ENCODE measurements around the gene IGFN1.

Gene IGFN1

DNA sequence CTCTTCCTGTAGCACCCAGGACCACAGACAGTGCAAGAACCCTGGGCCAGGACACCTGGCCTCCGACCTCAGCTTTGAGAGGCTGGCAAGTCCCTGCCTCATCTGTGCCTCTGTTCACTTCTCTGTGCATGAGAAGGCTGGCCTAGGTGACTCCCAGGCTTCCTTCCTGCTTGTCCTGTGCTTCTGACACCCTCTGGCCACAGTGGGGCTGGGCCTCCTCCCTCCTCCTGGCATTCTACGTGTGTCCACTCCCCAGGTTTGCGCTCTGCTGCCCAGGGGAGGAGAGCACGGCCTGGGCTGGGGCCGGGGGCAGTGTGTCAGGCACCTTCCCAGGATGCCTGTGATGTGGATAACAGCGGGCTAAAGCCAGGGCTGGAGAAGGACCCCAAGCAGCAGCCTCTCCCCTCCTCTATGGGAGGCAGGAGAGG, 62.3 kb downstream of the IGFN1 start:
- Histone ChIP-seq H3K27ac (no peak overlapping the region), H2AFZ (ENCODE audit: low read depth) (no peak overlapping the region), H3K27me3 (ENCODE audit: insufficient read depth, low read depth) (no peaks in the 10 kb centered on the region; the same call in 1 of the 2 replicates), H3K4me3 (IDR thresholded peaks at IDR 0.05; ENCODE audit: insufficient read depth, low read depth, low read length) (no peak overlapping the region), H3K79me2 (ENCODE audit: insufficient read depth, low read depth) (no peaks in the 10 kb centered on the region), H3K4me2 (no peak overlapping the region), H4K20me1 (ENCODE audit: insufficient read depth) (no peaks in the 10 kb centered on the region), H3K9ac (no peak overlapping the region), H3K36me3 (ENCODE audit: insufficient read depth) (no peaks in the 10 kb centered on the region), H3K4me1 (ENCODE audit: low read depth, poor library complexity, severe bottlenecking) (no peaks in the 10 kb centered on the region)
- TF ChIP-seq CTCF (conservative IDR thresholded peaks at IDR 0.05; ENCODE audit: low read depth, low read length) = no peak

DNA sequence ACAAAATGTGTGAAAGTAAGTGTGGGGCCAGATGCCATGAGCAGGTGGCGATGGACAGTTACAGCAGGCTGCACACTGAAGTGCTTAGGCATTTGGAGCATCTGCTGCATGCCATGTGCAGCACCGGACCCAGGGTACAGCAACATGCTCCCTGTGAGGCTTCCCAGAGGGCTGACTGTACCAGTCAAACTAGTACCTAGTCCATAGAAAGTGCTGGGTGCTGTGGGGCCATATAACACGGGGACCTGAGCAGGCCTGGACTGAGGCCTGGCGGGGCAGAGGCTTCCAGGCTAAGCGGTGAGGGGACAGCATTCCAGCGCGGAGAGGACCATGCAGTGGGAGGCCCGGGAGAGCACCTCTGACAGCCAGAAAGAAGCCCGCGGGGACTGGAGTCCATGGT, 62.8 kb downstream of the IGFN1 start:
- Histone ChIP-seq H2AFZ (ENCODE audit: low read depth) (peak overlapping the region; percentile 8; the same call in 1 of the 2 replicates), H3K4me1 (ENCODE audit: low read depth, poor library complexity, severe bottlenecking) (no peaks in the 10 kb centered on the region), H3K9ac (no peak overlapping the region), H3K4me2 (no peak overlapping the region), H3K4me3 (IDR thresholded peaks at IDR 0.05; ENCODE audit: insufficient read depth, low read depth, low read length) (no peak overlapping the region), H3K79me2 (ENCODE audit: insufficient read depth, low read depth) (no peaks in the 10 kb centered on the region), H4K20me1 (ENCODE audit: insufficient read depth) (no peaks in the 10 kb centered on the region), H3K27me3 (ENCODE audit: insufficient read depth, low read depth) (no peaks in the 10 kb centered on the region; the same call in 1 of the 2 replicates), H3K27ac (no peak overlapping the region), H3K36me3 (ENCODE audit: insufficient read depth) (no peaks in the 10 kb centered on the region)
- no peak for TF ChIP-seq CTCF (conservative IDR thresholded peaks at IDR 0.05; ENCODE audit: low read depth, low read length)

- Histone ChIP-seq H3K4me2 (no peak overlapping the region), H3K36me3 (ENCODE audit: insufficient read depth) (no peaks in the 10 kb centered on the region), H3K9ac (no peak overlapping the region), H4K20me1 (ENCODE audit: insufficient read depth) (no peaks in the 10 kb centered on the region), H3K4me3 (IDR thresholded peaks at IDR 0.05; ENCODE audit: insufficient read depth, low read depth, low read length) (no peak overlapping the region), H3K27ac (no peak overlapping the region), H3K4me1 (ENCODE audit: low read depth, poor library complexity, severe bottlenecking) (no peaks in the 10 kb centered on the region), H3K79me2 (ENCODE audit: insufficient read depth, low read depth) (no peaks in the 10 kb centered on the region), H2AFZ (ENCODE audit: low read depth) (peak overlapping the region; percentile 14; the same call in 1 of the 2 replicates), H3K27me3 (ENCODE audit: insufficient read depth, low read depth) (no peaks in the 10 kb centered on the region; the same call in 1 of the 2 replicates)
- no peak for TF ChIP-seq CTCF (conservative IDR thresholded peaks at IDR 0.05; ENCODE audit: low read depth, low read length)
These were observed 63.4 kb downstream of the IGFN1 start for GRCh38 chr1:201253906-201254624.

- peak; percentile 99 for TF ChIP-seq CTCF (conservative IDR thresholded peaks at IDR 0.05; ENCODE audit: low read depth, low read length)
- Histone ChIP-seq H3K9ac (no peak overlapping the region), H3K4me1 (ENCODE audit: low read depth, poor library complexity, severe bottlenecking) (no peaks in the 10 kb centered on the region), H3K36me3 (ENCODE audit: insufficient read depth) (no peaks in the 10 kb centered on the region), H3K79me2 (ENCODE audit: insufficient read depth, low read depth) (no peaks in the 10 kb centered on the region), H3K27ac (no peak overlapping the region), H3K4me2 (no peak overlapping the region; the same call in 1 of the 2 replicates), H4K20me1 (ENCODE audit: insufficient read depth) (no peaks in the 10 kb centered on the region), H3K27me3 (ENCODE audit: insufficient read depth, low read depth) (no peaks in the 10 kb centered on the region; the same call in 1 of the 2 replicates), H2AFZ (ENCODE audit: low read depth) (peak overlapping the region; percentile 14; the same call in 1 of the 2 replicates), H3K4me3 (IDR thresholded peaks at IDR 0.05; ENCODE audit: insufficient read depth, low read depth, low read length) (no peak overlapping the region)
These were observed 64.2 kb downstream of the IGFN1 start for GRCh38 chr1:201254625-201255478.
